Astrocyte (in vitro differentiated cells and primary cell): ENCODE measurements around the gene SULT6B1. TPM values are rescaled to one million over a fixed set of nuclear protein-coding genes. Genes with fewer than 3 reads are reported as not detected.

Experiments
- DNase-seq: peaks from one replicate; pipeline ENCODE4 v3.0.0-alpha.2; 2010; ENCODE audit warnings: low read depth
- FAIRE-seq: peaks from 2 replicates; lab custom pipeline; 2011; peaks lifted over from hg19 to GRCh38; lab: Jason Lieb, UNC
- H2AFZ ChIP-seq: 2 replicates; pipeline ENCODE4 v1.6.0; 2012; ENCODE audit warnings: low read depth, low read length, inconsistent platforms
- H3K27ac ChIP-seq: 2 replicates; pipeline ENCODE4 v1.5.1; 2011; ENCODE audit warnings: low read depth, low read length, inconsistent platforms
- H3K27me3 ChIP-seq: 2 replicates; pipeline ENCODE4 v1.6.0; 2011; ENCODE audit warnings: low read length, inconsistent platforms; ENCODE audit not compliant: insufficient read depth
- H3K36me3 ChIP-seq: 2 replicates; pipeline ENCODE4 v1.5.1; 2011; ENCODE audit warnings: low read length, inconsistent platforms; ENCODE audit not compliant: insufficient read depth
- H3K4me1 ChIP-seq: 2 replicates; pipeline ENCODE4 v1.5.1; 2011; ENCODE audit warnings: low read length, inconsistent platforms; ENCODE audit not compliant: insufficient read depth
- H3K4me2 ChIP-seq: 2 replicates; pipeline ENCODE4 v1.6.0; 2012; ENCODE audit warnings: low read length, inconsistent platforms
- H3K4me3 ChIP-seq: 2 replicates; pipeline ENCODE4 v1.5.1; 2011; ENCODE audit warnings: low read depth, mild to moderate bottlenecking, low read length, inconsistent platforms; ENCODE audit not compliant: insufficient read depth
- H3K79me2 ChIP-seq: 2 replicates; pipeline ENCODE4 v1.6.0; 2012; ENCODE audit warnings: mild to moderate bottlenecking, low read length, inconsistent platforms; ENCODE audit not compliant: insufficient read depth
- H3K9ac ChIP-seq: 2 replicates; pipeline ENCODE4 v1.6.0; 2012; ENCODE audit warnings: mild to moderate bottlenecking, low read length, inconsistent platforms
- H3K9me3 ChIP-seq: 2 replicates; pipeline ENCODE4 v1.5.1; 2012; ENCODE audit warnings: low read depth, mild to moderate bottlenecking, low read length, inconsistent platforms; ENCODE audit not compliant: insufficient read depth
- H4K20me1 ChIP-seq: 2 replicates; pipeline ENCODE4 v1.6.0; 2012; ENCODE audit warnings: low read length, inconsistent platforms; ENCODE audit not compliant: insufficient read depth
- H3K27ac Mint-ChIP-seq: one replicate; pipeline ENCODE4 v1.8.0; 2021; ENCODE audit warnings: mild to moderate bottlenecking, mixed read lengths; ENCODE audit not compliant: unreplicated experiment
- H3K27me3 Mint-ChIP-seq: one replicate; pipeline ENCODE4 v1.8.0; 2021; ENCODE audit warnings: low read depth, mixed read lengths; ENCODE audit not compliant: unreplicated experiment
- H3K36me3 Mint-ChIP-seq: one replicate; pipeline ENCODE4 v1.8.0; 2021; ENCODE audit warnings: low read depth, mixed read lengths; ENCODE audit not compliant: unreplicated experiment
- H3K4me1 Mint-ChIP-seq: one replicate; pipeline ENCODE4 v1.8.0; 2021; ENCODE audit warnings: low read depth, mixed read lengths; ENCODE audit not compliant: unreplicated experiment
- H3K4me3 Mint-ChIP-seq: one replicate; pipeline ENCODE4 v1.8.0; 2021; ENCODE audit warnings: mild to moderate bottlenecking, moderate library complexity, mixed read lengths; ENCODE audit not compliant: unreplicated experiment
- H3K9me3 Mint-ChIP-seq: one replicate; pipeline ENCODE4 v1.8.0; 2021; ENCODE audit warnings: mild to moderate bottlenecking, mixed read lengths; ENCODE audit not compliant: unreplicated experiment
- EZH2 ChIP-seq: IDR thresholded peaks from 2 replicates; pipeline ENCODE4 v1.6.1; 2012; ENCODE audit warnings: mild to moderate bottlenecking, low read length, inconsistent platforms; ENCODE audit not compliant: insufficient read depth
- total RNA-seq: library from RNA; stranded (reverse); gene quantifications from 2 replicates; pipeline ENCODE4 v1.2.1, GENCODE V29; 2021
- TF ChIP-seq, protein P1 (sequence below): IDR thresholded peaks from 2 replicates; pipeline ENCODE4 v1.5.1; 2011; ENCODE audit warnings: low read depth, mild to moderate bottlenecking, inconsistent platforms, low read length, moderate library complexity; ENCODE audit not compliant: insufficient read depth

Gene SULT6B1
- total RNA-seq, 1 donor from 2014 or later = not detected

DNA sequence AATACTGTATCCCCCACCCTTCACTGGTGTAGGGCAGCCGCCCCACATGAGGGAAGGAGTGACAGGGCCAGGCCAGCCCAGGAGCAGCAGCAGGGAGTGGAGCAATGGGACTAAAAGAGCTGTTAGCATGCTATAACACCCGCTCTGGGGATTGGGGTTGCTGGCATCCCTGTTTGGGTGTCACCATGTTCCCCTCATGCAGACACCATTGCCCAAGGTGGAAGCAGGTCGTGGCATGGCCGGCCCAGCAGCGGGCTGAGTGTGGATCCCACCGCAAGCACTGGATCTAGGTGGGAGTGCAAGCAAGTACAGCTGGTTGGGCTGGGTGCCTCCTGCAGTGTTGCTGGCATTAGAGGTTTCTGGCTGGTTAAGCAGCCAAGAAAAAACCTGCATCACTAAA lies 3.3 kb upstream of the SULT6B1 start:
- peaks cover 2% of the 10 kb centered on the region for H3K9me3 Mint-ChIP-seq
- H3K4me1 Mint-ChIP-seq = peaks cover 11% of the 10 kb centered on the region
- peaks cover 8% of the 10 kb centered on the region for H3K4me1 ChIP-seq
- H3K79me2 ChIP-seq = peaks cover 2% of the 10 kb centered on the region
- H3K36me3 Mint-ChIP-seq = peaks cover 1% of the 10 kb centered on the region
- DNase-seq = no peak
- no peak overlapping the region for H3K4me3 ChIP-seq
- H3K27me3 Mint-ChIP-seq = no peaks in the 10 kb centered on the region
- no peak for TF ChIP-seq EZH2
- TF ChIP-seq, protein P1, sequence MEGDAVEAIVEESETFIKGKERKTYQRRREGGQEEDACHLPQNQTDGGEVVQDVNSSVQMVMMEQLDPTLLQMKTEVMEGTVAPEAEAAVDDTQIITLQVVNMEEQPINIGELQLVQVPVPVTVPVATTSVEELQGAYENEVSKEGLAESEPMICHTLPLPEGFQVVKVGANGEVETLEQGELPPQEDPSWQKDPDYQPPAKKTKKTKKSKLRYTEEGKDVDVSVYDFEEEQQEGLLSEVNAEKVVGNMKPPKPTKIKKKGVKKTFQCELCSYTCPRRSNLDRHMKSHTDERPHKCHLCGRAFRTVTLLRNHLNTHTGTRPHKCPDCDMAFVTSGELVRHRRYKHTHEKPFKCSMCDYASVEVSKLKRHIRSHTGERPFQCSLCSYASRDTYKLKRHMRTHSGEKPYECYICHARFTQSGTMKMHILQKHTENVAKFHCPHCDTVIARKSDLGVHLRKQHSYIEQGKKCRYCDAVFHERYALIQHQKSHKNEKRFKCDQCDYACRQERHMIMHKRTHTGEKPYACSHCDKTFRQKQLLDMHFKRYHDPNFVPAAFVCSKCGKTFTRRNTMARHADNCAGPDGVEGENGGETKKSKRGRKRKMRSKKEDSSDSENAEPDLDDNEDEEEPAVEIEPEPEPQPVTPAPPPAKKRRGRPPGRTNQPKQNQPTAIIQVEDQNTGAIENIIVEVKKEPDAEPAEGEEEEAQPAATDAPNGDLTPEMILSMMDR = no peak
- no peaks in the 10 kb centered on the region for H4K20me1 ChIP-seq
- H3K4me3 Mint-ChIP-seq = no peak overlapping the region
- no peak overlapping the region for H3K9ac ChIP-seq
- H3K27me3 ChIP-seq = no peaks in the 10 kb centered on the region
- no peaks in the 10 kb centered on the region for H3K36me3 ChIP-seq
- no peaks in the 10 kb centered on the region for H3K9me3 ChIP-seq
- H3K27ac ChIP-seq = no peak overlapping the region
- no peak for FAIRE-seq
- no peak overlapping the region for H2AFZ ChIP-seq
- no peak overlapping the region for H3K27ac Mint-ChIP-seq
- no peak overlapping the region for H3K4me2 ChIP-seq

DNA sequence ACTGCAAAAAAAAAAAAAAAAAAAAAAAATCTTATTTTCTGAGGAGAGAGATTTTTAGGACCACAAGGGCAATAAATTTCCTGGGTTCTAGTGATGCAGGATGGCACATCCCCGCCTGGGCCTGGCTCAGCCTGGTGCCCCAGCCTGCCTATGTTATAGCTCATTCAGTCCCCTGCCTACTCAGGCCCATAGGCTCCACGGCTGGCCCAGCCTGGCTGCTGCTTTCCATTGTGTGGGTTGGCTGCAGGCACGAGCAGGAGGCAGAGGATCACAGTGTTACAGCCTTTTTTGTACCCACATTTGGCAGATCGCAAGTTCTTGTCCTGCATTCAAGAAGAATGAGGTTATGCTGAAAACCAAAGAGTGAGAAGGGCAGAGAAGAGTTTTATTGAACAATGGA lies 2.8 kb upstream of the SULT6B1 start:
- Histone ChIP-seq H3K36me3 (no peaks in the 10 kb centered on the region), H3K27ac (no peak overlapping the region), H3K4me1 (peaks cover 8% of the 10 kb centered on the region), H3K4me3 (no peak overlapping the region), H3K79me2 (no peaks in the 10 kb centered on the region), H3K27me3 (no peaks in the 10 kb centered on the region), H4K20me1 (no peaks in the 10 kb centered on the region), H3K4me2 (no peak overlapping the region), H3K9me3 (no peaks in the 10 kb centered on the region), H3K9ac (no peak overlapping the region), H2AFZ (no peak overlapping the region)
- no peak overlapping the region for H3K4me3 Mint-ChIP-seq
- peaks cover 2% of the 10 kb centered on the region for H3K9me3 Mint-ChIP-seq
- no peak overlapping the region for H3K27ac Mint-ChIP-seq
- DNase-seq (no peak), FAIRE-seq (no peak)
- peaks cover 11% of the 10 kb centered on the region for H3K4me1 Mint-ChIP-seq
- peaks cover under 1% of the 10 kb centered on the region for H3K36me3 Mint-ChIP-seq
- peaks cover under 1% of the 10 kb centered on the region for H3K27me3 Mint-ChIP-seq
- TF ChIP-seq, protein P1 = no peak
- no peak for TF ChIP-seq EZH2

DNA sequence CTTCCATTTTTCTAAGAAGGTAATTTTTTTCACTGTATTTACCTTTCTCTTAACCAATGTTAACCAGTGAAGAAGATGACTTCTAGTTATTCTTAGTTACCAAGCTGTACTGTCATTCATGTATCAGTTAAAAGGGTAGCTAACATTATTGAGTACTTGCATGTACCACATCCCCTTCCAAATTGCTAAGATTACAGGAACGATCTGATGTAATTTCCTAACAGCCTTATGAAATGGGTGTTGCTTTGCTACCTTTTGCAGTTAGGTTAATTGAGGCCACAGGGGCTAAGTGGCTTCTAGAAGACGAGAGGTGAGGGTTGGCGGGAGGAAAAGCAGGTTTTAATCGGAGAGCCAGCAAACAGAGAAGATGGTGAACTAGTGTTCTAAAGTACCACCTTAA lies 1.8 kb upstream of the SULT6B1 start:
- peaks cover 6% of the 10 kb centered on the region for H3K27me3 Mint-ChIP-seq
- Histone ChIP-seq H4K20me1 (no peaks in the 10 kb centered on the region), H2AFZ (no peak overlapping the region), H3K27ac (no peak overlapping the region), H3K27me3 (no peaks in the 10 kb centered on the region), H3K4me3 (no peak overlapping the region), H3K79me2 (no peaks in the 10 kb centered on the region), H3K4me2 (no peak overlapping the region), H3K4me1 (peaks cover 4% of the 10 kb centered on the region), H3K9me3 (no peaks in the 10 kb centered on the region), H3K36me3 (no peaks in the 10 kb centered on the region), H3K9ac (no peak overlapping the region)
- peaks cover 11% of the 10 kb centered on the region for H3K4me1 Mint-ChIP-seq
- H3K9me3 Mint-ChIP-seq = peaks cover under 1% of the 10 kb centered on the region
- H3K36me3 Mint-ChIP-seq = no peaks in the 10 kb centered on the region
- DNase-seq (no peak), FAIRE-seq (no peak)
- H3K27ac Mint-ChIP-seq = no peak overlapping the region
- no peak overlapping the region for H3K4me3 Mint-ChIP-seq
- no peak for TF ChIP-seq EZH2
- TF ChIP-seq, protein P1 = no peak
